ENCODE data around the gene CACNA1C.

DNA sequence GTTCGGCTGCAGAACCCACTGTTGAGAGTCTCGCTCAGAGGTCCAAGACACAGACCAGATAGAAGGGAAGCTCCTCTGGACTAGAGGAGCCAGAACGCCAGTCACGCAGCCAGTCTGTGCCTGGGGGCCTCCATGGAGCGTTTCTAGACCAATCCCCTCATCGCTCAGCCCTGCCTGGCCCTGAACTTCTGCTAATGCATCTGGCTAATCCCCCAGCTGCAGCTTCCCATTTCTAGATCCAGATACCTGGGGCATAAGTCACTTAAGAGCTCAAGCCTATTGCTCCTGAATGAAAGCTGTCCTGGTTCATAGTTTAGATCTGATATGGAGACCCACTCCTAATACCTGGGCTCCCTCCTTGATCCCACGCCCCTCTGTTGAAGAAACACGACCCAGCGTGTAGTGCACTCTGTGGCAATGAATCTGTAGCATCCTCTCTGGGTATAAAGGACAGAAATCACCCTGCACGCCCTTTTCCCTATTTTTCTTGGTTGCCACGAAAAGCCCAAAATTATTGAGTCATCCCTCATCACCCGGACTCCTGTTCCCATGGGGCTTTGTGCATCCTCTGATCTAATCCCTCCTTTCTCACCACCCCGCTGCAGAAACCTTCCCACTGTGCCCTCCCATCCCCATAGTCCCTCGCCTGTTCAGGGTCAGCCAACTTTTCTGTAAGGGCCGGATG lies 400.4 kb downstream of the CACNA1C start:
- TF ChIP-seq, protein P1, sequence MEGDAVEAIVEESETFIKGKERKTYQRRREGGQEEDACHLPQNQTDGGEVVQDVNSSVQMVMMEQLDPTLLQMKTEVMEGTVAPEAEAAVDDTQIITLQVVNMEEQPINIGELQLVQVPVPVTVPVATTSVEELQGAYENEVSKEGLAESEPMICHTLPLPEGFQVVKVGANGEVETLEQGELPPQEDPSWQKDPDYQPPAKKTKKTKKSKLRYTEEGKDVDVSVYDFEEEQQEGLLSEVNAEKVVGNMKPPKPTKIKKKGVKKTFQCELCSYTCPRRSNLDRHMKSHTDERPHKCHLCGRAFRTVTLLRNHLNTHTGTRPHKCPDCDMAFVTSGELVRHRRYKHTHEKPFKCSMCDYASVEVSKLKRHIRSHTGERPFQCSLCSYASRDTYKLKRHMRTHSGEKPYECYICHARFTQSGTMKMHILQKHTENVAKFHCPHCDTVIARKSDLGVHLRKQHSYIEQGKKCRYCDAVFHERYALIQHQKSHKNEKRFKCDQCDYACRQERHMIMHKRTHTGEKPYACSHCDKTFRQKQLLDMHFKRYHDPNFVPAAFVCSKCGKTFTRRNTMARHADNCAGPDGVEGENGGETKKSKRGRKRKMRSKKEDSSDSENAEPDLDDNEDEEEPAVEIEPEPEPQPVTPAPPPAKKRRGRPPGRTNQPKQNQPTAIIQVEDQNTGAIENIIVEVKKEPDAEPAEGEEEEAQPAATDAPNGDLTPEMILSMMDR (IDR thresholded peaks at IDR 0.05) = no peak
- TF ChIP-seq POLR2A (IDR thresholded peaks at IDR 0.05) = no peak
